ENCODE measurements around the gene SYT9. TPM values are rescaled to one million over a fixed set of nuclear protein-coding genes. Genes with fewer than 3 reads are reported as not detected.
A peak's percentile ranks its signal among the peaks of the same experiment; 100 is the strongest.

The SYT9 gene
- total and polyA plus RNA-seq, 9 of the 15 experiments (the other 6 are each of a cell fraction or from before 2014, with no cell fraction given): 0.01 TPM; not detected in 8

DNA sequence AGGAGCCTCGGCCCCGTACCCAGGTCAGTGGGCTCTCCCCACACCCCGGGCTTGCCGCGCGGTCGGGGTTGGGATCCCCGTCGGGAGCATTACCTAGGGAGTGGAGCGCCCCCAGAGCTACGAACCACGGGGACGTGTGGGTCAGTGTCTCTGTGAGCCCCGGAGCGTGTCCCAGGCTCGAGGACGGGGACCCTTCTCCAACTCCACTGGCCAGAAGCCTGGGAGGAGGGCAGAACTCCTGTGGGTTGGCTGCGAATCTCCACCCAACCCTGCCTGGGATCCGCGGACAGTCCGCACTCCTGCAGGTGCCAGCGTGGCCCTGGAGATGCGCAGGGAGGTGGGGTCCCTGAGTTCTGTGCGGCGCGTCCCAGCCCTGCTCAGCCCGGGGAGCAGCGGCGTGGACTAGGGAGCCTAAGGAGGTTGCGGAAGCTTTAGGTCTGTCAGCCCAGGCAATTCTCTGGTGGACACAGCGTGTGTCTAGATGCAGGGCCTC, 262.4 kb downstream of the SYT9 start:
- Histone ChIP-seq H3K4me2 (ENCODE audit: insufficient read depth, low read length) (peak overlapping the region; percentile 80), H3K79me2 (ENCODE audit: control insufficient read depth, insufficient read depth, low read length) (no peaks in the 10 kb centered on the region), H3K9ac (ENCODE audit: insufficient read depth in 1 of 2, low read depth in 2 of 2, low read length in 2 of 2) (peak overlapping the region; percentile 51 to 87; a peak in 3 of 4 replicates), H3K27ac (ENCODE audit: extremely low read depth, low read depth, low read length) (no peak overlapping the region; the same call in 2 of the 3 replicates), H3K9me3 (replicated peaks; ENCODE audit: control insufficient read depth, insufficient read depth, low read depth, low read length) (no peaks in the 10 kb centered on the region), H2AFZ (ENCODE audit: low read depth, low read length) (peak overlapping the region; percentile 93), H3K4me1 (replicated peaks in 1 of 2; ENCODE audit: control insufficient read depth in 2 of 2, insufficient read depth in 2 of 2, low read length in 2 of 2) (peaks cover 0 to 18% of the 10 kb centered on the region in 2 experiments; a peak in 3 of 5 replicates), H4K20me1 (replicated peaks; ENCODE audit: control insufficient read depth, insufficient read depth, low read length) (0 out of 2 replicates have a peak, but pooled peaks cover 2% of the 10 kb centered on the region), H3K9me1 (ENCODE audit: control insufficient read depth, insufficient read depth, low read length) (no peaks in the 10 kb centered on the region), H3K36me3 (ENCODE audit: control insufficient read depth, insufficient read depth, low read length) (no peaks in the 10 kb centered on the region), H3K27me3 (ENCODE audit: control insufficient read depth in 2 of 2, insufficient read depth in 2 of 2, low read length in 2 of 2) (peaks cover 4 to 35% of the 10 kb centered on the region in 2 experiments; a peak in 4 of 5 replicates), H3K4me3 (peak overlapping the region; percentile 70)
- FAIRE-seq (no peak), DNase-seq (ENCODE audit: extremely low read depth in 1 of 4, low spot score in 3 of 4) (peak in 1 of 4 experiments; percentile 12), ATAC-seq (peak; percentile 52)
- BruUV-seq (replicated peaks): no TSS peak
- ChIA-PET POLR2A (interaction anchor here (0.6 to 0.9 kb wide), 2 partner anchors 26 to 139 kb away, joined by 3 to 5 read pairs; no protein-coding TSS in a partner anchor), CTCF (ENCODE audit: low intra/inter-chr PET ratio) (no interaction called here)
- WGBS (ENCODE audit: insufficient coverage, low coverage, missing lambda C conversion rate): 23% methylated on average over 25 of the region's 31 CpGs
- in situ Hi-C loops (cut with MboI) (no loop called here), intact Hi-C loops (cut with micrococcal nuclease) (no loop called here)
- TF ChIP-seq ZFP1 (CRISPR knock-in tag; IDR thresholded peaks at IDR 0.05) (no peak), ZNF644 (tag; IDR thresholded peaks at IDR 0.05; ENCODE audit: low read depth) (no peak), RFX7 (CRISPR knock-in tag; IDR thresholded peaks at IDR 0.05) (no peak), FOXK1 (CRISPR knock-in tag; IDR thresholded peaks at IDR 0.05; ENCODE audit: borderline replicate concordance) (no peak), SIN3A (IDR thresholded peaks at IDR 0.05; ENCODE audit: borderline replicate concordance in 2 of 2, control insufficient read depth in 1 of 2, low read depth in 2 of 2, low read length in 2 of 2) (no peak), CBFA2T3 (IDR thresholded peaks at IDR 0.05) (no peak), HCFC1 (IDR thresholded peaks at IDR 0.05; ENCODE audit: low read depth, low read length) (no peak)
- TF ChIP-seq, protein P1, sequence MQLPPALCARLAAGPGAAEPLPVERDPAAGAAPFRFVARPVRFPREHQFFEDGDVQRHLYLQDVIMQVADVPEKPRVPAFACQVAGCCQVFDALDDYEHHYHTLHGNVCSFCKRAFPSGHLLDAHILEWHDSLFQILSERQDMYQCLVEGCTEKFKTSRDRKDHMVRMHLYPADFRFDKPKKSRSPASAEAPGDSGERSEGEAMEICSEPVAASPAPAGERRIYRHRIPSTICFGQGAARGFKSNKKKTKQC (CRISPR knock-in tag; IDR thresholded peaks at IDR 0.05): 0 out of 2 replicates have a peak, but pooled peaks have one; percentile 25
- TF ChIP-seq, protein P2, sequence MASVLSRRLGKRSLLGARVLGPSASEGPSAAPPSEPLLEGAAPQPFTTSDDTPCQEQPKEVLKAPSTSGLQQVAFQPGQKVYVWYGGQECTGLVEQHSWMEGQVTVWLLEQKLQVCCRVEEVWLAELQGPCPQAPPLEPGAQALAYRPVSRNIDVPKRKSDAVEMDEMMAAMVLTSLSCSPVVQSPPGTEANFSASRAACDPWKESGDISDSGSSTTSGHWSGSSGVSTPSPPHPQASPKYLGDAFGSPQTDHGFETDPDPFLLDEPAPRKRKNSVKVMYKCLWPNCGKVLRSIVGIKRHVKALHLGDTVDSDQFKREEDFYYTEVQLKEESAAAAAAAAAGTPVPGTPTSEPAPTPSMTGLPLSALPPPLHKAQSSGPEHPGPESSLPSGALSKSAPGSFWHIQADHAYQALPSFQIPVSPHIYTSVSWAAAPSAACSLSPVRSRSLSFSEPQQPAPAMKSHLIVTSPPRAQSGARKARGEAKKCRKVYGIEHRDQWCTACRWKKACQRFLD (CRISPR knock-in tag; IDR thresholded peaks at IDR 0.05): no peak
- TF ChIP-seq, protein P3, sequence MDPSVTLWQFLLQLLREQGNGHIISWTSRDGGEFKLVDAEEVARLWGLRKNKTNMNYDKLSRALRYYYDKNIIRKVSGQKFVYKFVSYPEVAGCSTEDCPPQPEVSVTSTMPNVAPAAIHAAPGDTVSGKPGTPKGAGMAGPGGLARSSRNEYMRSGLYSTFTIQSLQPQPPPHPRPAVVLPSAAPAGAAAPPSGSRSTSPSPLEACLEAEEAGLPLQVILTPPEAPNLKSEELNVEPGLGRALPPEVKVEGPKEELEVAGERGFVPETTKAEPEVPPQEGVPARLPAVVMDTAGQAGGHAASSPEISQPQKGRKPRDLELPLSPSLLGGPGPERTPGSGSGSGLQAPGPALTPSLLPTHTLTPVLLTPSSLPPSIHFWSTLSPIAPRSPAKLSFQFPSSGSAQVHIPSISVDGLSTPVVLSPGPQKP (CRISPR knock-in tag; IDR thresholded peaks at IDR 0.05): no peak
- TF ChIP-seq, protein P4, sequence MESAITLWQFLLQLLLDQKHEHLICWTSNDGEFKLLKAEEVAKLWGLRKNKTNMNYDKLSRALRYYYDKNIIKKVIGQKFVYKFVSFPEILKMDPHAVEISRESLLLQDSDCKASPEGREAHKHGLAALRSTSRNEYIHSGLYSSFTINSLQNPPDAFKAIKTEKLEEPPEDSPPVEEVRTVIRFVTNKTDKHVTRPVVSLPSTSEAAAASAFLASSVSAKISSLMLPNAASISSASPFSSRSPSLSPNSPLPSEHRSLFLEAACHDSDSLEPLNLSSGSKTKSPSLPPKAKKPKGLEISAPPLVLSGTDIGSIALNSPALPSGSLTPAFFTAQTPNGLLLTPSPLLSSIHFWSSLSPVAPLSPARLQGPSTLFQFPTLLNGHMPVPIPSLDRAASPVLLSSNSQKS (CRISPR knock-in tag; IDR thresholded peaks at IDR 0.05): no peak
- TF ChIP-seq, protein P5, sequence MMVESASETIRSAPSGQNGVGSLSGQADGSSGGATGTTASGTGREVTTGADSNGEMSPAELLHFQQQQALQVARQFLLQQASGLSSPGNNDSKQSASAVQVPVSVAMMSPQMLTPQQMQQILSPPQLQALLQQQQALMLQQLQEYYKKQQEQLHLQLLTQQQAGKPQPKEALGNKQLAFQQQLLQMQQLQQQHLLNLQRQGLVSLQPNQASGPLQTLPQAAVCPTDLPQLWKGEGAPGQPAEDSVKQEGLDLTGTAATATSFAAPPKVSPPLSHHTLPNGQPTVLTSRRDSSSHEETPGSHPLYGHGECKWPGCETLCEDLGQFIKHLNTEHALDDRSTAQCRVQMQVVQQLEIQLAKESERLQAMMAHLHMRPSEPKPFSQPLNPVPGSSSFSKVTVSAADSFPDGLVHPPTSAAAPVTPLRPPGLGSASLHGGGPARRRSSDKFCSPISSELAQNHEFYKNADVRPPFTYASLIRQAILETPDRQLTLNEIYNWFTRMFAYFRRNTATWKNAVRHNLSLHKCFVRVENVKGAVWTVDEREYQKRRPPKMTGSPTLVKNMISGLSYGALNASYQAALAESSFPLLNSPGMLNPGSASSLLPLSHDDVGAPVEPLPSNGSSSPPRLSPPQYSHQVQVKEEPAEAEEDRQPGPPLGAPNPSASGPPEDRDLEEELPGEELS (CRISPR knock-in tag; IDR thresholded peaks at IDR 0.05; ENCODE audit: borderline replicate concordance): no peak
- TF ChIP-seq, protein P6, sequence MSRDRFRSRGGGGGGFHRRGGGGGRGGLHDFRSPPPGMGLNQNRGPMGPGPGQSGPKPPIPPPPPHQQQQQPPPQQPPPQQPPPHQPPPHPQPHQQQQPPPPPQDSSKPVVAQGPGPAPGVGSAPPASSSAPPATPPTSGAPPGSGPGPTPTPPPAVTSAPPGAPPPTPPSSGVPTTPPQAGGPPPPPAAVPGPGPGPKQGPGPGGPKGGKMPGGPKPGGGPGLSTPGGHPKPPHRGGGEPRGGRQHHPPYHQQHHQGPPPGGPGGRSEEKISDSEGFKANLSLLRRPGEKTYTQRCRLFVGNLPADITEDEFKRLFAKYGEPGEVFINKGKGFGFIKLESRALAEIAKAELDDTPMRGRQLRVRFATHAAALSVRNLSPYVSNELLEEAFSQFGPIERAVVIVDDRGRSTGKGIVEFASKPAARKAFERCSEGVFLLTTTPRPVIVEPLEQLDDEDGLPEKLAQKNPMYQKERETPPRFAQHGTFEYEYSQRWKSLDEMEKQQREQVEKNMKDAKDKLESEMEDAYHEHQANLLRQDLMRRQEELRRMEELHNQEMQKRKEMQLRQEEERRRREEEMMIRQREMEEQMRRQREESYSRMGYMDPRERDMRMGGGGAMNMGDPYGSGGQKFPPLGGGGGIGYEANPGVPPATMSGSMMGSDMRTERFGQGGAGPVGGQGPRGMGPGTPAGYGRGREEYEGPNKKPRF (IDR thresholded peaks at IDR 0.05; ENCODE audit: low read depth, low read length): no peak
